ENCODE data around the gene LYRM9.

- TF ChIP-seq CTCF (IDR thresholded peaks at IDR 0.05 in 8 of 11, conservative IDR thresholded peaks at IDR 0.05 in 3 of 11) (no peak), POLR2A (IDR thresholded peaks at IDR 0.05) (no peak), POLR2AphosphoS5 (IDR thresholded peaks at IDR 0.05) (no peak)
These were observed 2.9 kb upstream of the LYRM9 start for GRCh38 chr17:27895940-27896535.
